Measurements from ENCODE around the gene LGALS9.
"Not testable (repeated sequence)": the region's sequence is repeated elsewhere in the genome, so short reads cannot be mapped to it uniquely, and the experiment has no call there.

The LGALS9 gene

DNA sequence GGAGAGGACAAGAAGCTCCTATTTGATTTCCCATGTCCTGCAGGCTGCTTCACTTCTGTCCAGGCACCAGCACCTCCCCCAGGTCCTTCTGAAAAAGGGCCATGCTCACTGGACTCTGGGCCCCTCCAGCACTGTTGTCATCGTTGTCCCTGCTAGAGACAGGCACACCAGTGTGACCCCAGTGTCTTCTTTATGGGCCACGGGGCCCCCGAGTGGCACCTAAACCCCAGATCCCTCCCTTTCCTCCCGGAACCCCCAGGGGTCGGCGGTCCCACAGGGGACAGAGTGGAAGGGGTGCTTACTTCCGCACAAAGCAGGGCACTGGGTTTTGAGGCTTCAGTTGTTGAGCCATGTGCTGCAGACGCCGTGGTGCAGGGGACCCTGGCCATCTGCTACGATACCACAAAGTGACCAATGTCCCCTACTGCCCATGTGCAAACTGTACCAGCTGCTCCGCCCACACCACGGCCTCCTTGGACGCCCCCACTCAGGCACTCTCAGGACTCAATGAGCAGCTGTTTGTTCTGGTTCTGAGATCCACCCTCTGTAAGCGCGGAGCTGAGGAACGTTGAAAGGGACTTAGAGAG, 24.6 kb downstream of the LGALS9 start:
- not testable (repeated sequence) for DNase-seq

DNA sequence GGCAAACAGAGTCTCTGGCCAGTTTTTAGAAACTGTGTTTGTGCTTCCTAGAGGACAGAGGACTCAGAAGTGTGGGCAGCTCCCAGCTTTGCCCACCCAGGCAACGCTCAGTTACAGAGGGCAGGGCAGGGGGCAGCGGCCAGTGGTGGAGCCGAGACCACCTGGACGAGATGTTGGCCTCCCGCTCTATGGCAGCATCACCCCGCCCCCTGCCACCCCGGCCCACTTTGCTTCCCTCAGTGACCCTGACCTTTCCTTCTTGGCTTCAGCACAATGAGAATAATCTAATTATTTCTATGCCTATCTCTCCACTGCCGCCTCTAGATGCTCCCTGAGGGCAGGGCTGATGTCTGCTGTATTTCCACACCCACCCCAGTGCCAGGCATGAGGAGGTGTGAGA, 25.6 kb downstream of the LGALS9 start:
- DNase-seq: not testable (repeated sequence)

DNA sequence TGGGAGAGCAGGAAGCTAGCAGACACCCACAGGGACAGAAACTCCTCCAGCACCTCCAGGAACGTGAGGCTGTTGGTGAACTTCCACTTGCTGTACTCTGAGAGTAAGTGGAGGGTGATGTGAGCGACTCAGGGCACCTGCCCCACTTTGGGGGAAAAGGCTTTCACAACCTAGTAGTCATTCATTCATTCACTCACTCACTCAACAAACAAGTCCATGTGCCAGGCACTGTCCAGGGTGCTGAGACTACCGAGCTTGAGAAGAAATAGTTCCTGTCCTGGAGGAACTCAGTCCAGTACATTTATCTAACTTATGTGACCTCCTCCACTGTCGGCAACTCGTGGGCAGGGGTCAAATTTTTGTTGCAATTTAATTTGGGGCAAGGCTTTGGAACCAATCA, 26.6 kb downstream of the LGALS9 start:
- no peak for DNase-seq

DNA sequence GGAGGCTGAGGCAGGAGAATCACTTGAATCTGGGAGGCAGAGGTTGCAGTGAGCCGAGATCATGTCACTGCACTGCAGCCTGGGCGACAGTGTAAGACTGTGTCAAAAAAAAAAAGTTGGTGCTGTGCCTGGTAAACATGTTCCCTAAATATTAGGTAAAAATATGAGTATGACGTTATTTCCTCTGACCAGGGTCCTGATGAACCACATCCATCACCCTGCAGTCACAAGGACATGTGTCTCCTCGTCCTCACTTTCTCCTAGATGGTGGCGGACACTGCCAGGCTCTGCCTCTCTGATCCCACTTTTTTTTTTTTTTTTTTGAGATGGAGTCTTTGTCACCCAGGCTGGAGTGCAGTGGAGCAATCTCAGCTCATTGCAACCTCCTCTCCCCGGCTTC, 28.7 kb downstream of the LGALS9 start:
- no peak for DNase-seq

DNA sequence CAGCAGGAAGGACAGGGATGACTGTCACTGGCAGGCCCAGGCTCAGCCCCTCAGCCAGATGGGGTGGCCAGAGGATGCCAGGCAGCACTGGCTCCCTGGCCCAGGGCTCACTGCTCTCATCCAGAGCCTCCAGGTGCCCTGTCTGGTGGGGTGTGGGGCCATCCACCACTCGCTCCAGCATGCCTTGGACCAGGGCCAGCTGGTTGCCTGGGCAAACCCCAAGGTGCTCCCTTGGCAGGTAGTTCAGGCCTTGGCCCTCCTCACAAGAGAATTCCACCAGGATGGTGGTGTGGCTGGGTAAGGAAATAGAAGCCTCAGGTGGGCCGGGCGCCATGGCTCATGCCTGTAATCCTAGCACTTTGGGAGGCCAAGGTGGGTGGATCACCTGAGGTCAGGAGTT, 29.4 kb downstream of the LGALS9 start:
- no peak for DNase-seq

DNA sequence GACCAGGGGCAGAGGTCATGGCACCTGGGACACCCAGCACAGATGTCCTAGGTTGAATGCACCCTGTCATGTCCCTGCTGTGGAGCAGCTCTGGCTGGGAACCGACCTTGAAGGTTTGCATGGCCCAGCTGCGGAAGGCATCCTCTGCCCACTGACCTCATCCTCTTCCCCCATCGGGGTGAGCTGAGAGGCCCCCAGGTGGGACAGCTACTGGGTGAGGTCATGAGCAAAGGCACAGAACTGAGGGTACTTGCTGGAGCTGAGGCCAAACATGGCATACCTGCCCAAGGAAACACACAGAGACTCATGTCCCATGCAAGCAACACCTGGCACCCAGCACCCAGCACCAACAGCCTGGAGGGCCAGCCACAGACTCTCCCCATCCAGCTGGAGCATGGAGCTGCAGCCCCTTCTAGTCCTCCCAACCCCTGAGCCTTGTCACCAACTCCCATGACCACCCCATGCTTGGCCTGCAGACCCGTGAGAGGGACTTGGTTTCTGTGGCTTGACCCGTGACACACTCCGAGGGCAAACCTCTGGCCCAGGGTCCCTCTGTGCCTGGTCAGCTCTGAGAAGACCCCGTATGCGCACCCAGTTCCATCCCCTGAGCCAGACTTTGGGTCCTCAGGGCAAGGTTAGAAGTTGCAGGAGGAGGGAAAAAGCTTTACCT, 33.1 kb downstream of the LGALS9 start:
- DNase-seq: no peak

DNA sequence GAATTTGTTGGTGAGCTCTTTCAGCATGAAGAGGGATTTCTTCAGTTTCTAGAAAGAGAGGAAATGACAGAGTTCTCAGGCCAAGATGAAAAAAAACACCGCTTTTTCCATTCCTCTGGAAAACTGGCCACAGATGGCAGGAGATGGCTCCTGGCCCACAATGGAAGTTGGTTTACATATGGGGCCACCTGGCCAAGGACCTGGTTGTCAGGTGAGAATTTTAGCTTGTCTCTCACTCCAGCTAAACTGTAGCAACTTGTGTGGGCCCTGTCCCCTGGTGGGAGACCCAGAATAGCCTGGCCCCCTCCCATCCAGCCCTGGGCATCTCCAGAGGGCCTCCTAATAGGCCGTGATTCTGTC, 33.6 kb downstream of the LGALS9 start:
- DNase-seq: no peak

DNA sequence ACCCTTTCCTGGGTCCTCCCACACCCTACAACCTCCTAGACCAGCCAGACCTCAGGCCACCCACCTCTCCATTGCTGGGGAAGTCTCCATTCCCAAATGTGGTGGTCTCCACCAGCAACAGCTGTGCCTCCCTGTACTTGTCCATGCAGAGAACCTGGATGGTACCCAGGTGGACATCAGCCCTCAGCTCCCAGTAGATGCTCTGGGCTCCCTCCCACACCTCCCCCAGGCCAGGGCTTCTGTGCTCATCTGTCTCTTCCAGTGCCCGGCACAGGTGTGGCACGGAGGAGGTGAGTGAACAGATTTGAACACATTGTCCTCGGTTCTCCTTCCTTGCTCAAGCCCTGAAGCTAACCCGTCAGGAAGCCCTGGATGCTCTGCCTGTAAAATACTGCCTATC, 34.6 kb downstream of the LGALS9 start:
- DNase-seq: no peak

DNA sequence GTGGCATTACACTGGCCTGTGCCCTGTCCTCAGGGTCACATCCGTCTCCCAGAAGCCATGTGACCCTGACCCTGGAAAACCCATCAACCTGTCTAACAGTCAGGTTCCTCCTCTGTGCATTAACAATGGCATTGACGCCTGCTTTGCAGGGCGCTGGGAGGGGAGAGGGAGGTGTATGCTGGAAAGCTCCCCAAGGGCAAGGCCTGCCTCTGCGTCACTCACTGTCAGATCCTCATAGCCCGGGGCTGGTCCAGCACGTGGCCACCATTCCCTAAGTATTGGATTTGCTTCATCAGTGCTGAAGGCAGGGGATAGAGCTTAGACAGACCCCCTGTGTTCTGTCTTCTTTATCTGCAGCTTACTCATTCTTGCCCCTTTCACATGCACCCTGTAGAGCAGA, 35.3 kb downstream of the LGALS9 start:
- not testable (repeated sequence) for DNase-seq

DNA sequence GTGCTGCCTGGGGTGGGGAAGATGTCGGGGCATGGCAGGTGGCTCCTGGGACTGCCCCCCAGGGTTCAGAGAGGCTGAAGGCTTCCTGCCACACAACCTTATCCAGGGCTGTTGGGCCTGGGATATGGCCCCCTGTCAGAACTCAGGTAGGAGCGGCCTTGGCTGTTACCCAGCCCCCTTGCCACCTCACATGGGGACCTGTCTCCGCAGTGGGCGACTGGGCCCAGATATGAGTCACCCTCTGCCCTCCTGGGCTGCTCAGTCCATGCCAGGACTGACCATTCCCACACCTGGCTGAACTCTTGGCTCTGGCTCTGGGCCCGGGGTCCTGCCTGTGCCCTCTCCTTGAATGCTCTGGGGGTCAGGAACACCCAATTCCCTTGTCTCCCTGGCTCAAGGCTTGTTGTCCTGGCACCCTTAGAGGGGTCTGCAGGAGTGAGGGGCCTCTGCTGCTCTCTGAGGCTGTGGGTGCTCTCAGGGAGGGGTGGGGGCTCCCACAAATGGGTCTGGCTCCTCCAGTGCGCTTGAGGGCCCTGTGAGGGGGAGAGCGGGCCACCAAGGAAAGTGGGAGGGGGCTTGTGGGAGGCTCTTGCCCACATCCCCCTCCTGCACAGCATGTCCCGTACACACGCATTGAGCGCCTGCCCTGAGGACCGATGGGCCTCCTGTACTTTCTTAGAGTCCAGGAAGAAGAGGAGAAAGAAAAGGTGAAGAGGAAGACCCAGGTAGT, 36.0 kb downstream of the LGALS9 start:
- no peak for DNase-seq

DNA sequence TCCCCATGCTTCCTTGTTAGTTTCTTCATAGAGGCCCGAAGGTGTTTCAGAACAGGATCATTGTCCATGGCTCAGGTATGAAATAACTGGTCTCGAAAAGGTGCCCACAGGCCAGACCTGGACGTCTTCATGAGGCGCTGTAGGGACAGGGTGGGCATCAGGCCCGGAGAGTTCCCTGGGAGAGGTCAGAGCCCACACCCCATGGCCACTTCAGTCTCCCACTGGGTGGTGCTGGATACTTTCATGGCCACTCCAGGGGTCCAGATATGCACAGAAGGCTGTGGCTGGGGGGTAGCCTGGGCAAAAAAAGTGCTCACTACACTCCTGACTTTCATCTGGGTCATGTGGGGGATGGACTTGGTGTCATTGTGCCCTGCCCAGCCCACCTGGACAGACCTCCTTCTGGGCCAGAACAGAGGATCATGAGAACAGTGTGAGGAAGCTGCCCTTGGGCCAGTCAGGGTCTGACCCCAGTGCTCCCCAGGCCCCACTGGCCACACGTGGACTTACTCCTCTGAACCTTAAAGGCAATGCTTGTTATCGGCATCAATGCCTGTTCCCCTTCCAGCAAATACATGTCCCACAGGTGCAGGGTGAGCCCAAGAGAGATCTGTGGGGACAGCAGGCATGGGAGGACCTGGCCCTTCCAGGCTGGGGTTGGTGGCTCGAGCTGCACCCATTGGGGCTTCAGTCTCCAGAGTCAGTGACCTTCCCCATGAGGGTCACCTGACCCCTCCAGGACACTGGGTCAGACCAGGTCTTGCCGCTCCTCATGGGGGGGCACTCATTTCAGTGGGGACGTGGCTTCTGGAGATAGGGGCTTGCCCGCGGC, 36.9 kb downstream of the LGALS9 start:
- no peak for DNase-seq

DNA sequence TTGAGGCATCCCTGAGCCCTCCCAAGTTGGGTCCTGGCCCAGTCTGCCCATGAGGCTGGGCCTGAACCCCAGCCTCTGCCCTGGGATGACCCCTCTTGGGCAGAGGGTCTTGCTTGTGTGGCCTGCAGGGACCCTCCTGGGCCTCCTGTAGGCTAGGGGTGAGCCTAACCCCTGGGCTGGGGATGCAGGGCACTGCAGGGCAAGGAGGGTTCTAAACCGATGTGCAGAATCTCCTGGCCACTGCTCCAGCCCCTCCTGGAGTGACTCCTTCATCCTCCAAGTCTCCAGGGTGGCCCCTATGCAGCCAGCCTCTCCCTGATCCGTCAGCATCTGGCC, 37.5 kb downstream of the LGALS9 start:
- DNase-seq: no peak

DNA sequence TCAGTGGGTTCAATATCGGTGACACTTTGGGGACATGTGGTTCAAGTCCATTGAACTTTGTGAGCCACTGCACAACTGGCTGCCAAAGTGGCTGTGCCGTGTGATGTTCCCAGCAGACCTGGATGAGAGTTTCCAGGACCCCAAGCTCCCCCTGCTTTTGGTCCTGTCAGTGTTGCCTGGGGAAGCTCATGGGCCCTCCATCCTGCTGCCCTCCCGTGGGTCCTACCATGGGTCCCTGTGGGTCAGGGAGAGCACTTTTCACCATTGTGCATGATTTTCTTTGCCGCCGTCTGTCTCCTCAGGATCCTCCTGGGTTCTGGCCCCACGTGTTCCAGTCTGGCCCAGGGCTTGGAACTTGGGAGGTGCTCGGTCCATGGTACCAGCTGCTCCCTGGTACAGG, 38.1 kb downstream of the LGALS9 start:
- no peak for DNase-seq

DNA sequence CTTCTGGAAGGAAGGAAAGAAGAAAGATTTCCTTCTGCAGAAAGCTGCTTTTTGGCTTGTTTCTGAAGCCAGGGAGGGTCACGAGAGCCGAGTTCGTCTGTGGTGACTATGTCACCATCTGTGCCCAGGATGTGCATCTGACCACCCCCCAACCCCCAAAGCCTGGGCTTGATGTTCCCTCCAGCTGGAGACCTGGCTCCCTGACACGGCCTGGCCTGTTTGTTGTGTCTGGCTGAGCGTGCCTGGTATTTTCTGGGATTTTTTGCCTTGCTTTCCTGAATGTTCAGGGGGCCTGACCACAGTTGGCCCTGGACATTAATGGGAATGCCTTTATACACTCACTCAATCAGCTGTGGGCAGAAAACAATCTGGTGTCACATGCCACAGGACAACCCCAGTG, 38.9 kb downstream of the LGALS9 start:
- DNase-seq: no peak

DNA sequence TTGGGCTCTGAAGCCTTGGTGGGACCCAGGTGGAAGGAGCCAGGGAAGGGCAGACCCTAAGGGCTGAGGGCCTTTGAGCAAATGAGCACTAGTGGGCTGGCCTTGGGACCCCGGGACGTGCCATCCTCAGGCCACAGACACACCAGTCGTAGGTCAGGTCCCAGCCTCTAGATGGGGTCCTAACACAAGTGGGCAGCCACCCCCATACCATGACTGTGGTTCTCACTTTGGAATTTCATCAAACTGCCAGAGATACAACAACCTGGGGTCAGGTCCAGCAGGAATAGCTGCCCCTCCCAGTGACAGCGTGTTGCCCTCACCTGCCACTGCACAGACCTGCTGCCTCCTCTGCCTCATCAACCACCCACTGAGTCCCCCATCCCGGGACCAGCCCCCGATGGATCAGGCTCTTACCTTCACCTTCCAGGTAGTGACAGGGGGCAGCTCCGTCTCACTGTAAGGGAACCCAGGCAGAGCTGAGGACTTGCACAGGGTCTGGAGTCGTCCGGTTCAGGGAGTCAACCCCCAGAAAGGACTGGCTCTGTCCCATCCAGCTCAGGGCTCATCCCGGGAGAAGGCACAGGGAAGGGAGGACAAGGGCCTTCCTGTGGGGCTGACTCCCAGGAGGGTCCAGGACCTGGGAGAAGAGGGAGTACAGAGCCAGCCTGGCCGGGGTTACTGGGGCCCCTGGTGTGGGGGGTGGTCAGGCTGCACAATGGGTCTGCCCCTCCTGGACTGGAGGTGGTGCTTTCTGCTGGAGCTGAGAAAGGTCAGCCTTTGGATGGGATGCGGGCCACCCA, 40.0 kb downstream of the LGALS9 start:
- no peak for DNase-seq

DNA sequence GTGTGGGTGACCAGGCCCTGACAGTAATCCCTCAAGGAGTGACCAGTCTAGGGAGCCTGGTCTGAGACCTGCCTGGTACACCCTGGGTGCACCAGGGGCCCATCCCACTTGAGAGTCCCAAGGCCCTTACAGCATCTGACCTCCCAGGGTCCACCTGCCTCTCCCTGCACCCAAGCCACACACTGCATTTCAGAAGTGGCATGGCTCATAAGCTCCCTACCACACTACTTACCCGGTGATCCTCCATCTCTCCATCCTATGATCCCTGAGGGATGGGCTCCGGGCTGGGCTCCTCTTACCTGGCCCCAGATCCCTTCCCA, 40.6 kb downstream of the LGALS9 start:
- DNase-seq: no peak

DNA sequence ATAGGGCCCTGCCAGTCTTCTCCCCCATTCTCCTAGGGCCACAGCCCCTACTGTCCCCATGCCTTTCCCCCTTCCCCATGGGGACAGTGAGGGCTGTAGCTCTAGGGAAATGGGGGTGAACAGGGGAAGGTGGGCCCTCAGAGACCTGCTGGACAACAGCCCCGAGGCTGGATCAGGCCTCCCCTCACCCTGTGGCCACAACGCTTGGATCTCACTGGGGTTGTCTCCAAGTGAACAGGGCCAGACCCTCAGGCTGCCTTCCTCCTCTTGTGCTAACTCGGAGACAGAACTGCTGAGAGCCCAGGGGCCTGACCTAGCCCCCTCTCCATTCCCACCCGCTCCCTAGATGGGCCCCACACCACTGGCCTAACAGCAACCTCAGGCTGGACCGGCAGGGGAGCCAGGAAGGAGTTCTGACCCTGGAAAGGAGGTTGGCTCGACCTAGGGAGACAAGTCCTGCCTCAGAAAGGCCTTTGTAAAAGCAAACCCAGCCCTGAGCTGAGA, 41.0 kb downstream of the LGALS9 start:
- DNase-seq: not testable (repeated sequence)

DNA sequence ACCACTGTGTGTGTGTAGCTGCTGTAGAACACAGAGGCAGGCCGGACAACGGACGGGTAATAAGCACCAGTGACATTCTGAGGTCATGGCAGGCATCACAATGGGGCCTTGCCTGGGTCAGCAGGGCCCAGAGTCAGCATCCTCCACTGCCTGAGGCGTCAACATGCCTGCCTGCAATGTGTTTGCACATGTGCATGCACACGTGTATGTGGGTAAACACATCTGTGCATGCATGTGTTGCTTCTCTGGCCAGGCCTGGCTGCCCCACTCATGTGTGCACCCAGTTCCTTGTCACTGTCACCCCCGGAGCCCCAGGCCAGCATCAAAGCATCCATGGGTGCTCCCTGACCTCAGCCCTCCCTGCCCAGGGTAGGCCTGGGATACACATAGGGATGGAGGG, 43.3 kb downstream of the LGALS9 start:
- no peak for DNase-seq

DNA sequence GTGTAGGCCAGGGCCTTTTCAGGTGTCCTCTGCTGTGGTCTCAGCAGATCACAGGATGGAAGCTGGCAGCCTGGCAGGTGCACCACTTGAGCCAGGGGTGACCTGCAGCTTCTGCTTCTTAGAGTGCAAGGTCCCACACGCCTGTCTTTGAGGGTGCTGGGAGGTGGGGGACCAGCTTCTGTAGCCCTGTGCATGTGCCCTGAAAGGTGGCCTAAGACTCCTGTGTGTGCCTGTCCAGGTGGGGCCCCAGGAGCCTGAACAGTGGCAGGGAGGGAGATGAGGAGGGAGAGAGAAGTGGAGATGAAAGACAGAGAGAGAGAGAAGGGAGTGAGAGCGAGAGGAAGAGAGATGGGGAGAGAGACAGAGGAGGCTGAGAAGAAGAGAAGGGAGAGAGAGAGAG, 46.2 kb downstream of the LGALS9 start:
- DNase-seq: no peak

DNA sequence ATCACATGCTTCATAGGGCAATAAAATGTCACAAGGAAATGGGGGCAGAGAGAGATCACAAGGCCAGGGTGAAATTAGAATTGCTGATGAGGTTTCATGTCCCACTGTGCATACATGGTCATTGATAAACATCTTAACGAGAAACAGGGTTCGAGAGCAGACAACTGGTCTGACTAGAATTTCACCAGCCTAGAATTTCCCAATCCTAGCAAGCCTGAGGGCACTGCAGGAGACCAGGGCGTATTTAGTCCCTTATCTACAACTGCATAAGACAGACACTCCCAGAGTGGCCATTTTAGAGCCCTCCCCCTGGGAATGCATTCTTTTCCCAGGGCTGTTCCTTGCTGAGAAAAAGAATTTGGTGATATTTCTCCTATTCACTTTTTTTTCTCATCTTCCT, 55.3 kb downstream of the LGALS9 start:
- not testable (repeated sequence) for DNase-seq

DNA sequence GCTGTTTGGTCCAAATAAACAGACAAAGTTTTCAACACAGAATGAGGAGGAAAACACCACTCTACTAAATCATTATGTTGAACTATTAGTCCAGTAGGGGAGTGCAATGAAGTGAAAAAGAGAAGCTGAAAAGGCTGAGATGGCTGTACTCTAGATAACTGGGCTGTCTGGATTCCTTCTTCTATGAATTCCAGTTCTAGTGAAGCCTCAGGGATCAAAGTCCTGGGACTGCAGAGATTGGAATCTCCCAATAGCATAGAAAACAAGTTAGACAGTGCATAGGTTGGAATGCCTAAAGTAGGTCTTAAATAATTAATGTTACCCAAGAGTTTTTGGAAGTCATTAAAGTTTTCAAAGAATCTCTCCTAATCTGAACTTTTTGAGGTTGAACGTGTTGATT, 59.9 kb downstream of the LGALS9 start:
- DNase-seq: no peak

DNA sequence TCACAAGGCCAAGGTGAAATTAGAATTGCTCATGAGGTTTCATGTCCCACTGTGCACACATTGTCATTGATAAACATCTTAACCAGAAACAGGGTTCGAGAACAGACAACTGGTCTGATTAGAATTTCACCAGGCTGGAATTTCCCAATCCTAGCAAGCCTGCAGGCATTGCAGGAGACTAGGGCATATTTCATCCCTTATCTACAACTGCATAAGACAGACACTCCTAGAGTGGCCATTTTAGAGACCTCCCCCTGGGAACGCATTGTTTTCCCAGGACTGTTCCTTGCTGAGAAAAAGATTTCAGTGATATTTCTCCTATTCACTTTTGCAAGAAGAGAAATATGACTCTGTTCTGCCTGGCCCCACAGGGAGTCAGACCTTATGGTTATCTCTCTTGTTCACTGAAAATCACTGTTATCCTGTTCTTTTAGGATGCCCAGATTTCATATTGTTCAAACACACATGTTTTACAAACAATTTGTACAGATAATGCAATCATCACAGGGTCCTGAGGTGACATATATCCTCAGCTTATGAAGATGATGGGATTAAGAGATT, 64.3 kb downstream of the LGALS9 start:
- DNase-seq: not testable (repeated sequence)
